ENCODE results near the gene CYP27B1.
A peak's percentile ranks its signal among the peaks of the same experiment; 100 is the strongest.

Gene CYP27B1

DNA sequence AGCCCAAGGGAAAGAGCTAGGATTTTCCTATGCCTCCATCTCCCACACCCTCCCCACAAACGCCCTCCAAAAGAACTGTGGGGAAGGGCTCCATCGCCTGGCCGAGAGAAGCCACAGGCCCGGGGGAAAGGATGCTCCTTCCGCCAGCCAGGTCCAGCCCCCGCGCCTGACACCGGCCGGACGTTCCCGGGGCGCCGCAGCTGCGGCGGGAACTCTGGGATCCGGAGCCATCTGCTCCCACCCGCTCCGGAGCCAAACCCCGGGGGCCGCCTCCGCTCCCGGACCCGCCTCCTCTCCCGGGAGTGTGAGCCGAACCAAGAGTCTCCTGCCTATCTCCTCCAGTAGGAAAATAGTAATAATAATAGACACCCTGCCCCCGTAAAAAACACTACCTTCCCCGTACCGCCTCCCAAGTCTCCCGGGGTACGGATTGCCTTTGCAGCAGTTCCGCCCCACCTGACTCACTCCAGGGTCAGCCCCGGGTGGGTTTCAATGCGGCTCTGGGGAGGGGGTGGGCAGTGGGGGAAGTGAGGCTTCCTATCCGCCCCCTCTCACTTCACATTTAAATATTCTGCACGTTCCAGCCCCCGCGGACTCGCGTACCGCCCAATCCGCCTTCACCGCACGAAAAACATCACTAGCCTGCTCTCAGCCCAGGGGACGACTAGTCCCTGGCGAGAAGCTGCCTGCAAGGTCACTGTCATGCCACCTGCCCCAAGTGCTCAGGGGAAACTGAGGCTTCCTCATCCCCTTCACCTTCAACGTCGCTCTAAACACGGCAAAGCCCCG is 30.7 kb downstream of the CYP27B1 start:
- no peak for DNase-seq (ENCODE audit: low spot score)

DNA sequence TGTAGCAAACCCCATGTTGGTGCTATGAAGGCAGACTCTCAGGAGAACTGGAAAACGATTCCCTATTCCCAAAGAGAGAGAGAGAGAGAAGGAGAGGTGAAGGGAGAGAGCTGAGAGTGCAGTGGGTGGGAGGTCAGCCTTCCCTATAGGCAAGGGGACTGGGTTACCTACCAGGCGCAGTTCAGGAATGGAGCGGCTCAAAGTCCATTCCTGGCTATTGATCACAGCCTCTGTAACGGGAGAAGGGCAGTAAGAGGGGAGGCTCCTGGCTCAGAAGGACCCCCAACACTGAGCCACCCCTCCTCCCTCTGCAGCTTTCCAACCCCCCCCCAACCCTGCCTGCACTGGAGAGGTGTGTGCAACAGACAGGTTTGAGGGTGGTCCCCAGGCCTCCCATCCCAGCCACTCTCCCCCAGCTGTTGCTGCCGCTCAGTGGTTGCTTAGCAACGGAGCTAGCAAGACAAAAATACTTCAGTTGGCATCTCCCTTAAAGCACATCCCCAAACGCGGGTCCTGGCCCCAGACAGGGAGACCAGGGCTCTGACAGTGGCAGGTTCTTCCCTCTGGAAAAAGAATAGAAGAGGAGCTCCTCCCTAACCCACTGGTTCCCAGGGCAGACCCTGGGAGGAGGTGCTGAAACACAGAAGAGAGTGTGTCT is 31.6 kb downstream of the CYP27B1 start:
- DNase-seq (ENCODE audit: low spot score), result no peak

DNA sequence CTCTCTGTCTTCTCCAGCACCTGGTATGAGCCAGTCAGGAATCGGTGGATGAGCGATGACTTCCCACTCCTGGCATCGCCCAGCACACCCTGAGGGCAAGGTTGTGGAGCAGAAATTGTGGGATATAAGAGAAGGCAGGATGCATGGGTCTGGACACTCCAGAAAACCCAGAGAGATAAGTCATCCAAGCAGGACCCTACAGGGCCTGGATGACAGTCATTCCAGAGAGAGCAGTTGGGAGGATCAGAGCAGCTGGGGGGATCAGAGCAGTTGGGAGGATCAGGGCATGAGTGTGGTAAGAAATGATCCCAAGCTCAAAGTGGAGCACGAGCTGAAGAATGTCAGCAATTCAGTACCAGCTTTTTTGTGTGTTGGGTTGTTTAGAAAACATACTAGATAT is 32.3 kb downstream of the CYP27B1 start:
- no peak for DNase-seq (ENCODE audit: low spot score)

DNA sequence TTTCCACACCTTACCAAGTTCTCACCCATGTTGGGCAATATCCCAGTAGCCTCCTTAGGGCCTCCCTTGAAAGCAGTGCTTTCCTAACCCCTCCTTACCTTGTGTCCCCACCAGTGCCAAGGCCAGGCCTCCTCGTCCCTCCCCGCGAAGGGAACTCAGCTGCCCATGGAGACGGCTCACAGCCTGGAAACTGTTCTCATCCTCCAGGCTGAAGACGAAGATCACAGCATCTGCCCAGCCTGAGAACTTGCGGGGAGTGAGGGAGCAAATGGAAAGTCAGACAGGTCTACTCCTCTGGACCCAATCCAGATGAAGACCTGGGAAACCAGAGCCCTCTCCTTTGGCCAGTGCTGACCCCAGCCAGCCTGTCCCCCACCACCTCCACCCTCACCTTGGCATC is 33.0 kb downstream of the CYP27B1 start:
- DNase-seq (ENCODE audit: low spot score), result no peak

DNA sequence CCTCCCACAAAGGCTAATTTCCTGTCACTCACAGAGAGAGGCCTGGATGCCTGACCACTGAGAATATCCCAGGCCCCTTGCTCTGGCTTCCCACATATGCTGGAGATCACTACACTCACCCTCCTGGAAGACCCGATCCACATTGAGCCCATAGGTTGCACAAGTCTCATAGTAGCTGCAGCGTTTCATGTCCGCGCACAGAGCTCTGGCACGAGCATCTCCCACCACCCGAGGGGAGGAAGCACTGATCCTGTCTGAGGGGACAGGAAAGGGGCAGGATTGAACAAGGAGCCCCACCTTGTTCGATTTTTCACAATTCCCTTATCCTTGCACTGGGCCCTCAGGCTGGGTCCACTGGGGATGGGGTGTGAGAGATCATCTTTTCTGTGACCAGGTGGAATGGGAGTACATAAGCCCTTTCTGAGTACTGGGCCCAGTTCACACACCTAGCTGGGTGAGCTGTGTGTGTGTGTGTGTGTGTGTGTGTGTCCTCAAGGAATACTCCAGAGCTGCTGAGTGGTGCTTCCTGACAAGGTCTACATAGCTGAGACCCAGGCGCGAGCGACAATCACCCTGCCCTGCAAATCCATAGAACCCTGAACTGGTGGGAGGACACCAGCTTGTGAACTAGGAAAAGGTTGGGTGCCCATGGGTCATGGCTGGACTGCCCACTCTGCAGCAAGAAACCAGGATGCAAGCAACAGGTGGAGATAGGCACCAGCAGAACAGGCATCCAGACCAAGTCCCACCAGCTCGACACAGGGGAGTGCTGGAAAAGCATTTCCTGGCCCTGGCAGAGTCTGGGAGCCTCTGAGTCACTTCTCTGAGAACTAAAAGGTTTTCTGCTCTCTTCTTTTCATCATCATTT is 33.9 kb downstream of the CYP27B1 start:
- DNase-seq (ENCODE audit: low spot score), result no peak

DNA sequence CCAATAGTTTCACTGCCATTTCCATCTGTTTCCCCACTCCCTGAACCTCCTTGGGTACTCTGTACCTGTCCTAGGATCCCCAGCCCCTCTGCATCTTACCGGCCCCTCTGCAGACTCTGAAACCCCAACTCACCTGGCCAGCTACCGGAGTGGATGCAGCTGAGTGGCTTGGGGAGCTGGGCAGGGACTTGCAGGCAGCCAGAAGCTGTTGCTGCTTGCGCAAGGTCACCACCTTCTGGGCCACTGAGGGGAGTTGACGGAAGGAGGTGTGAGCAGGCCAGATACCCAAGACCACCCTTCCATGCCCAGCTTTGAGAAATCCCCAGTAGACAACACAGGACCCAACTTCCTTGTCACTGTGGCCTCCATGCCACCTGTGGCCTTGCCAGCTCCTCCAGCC is 34.6 kb downstream of the CYP27B1 start:
- DNase-seq (ENCODE audit: low spot score), result no peak

DNA sequence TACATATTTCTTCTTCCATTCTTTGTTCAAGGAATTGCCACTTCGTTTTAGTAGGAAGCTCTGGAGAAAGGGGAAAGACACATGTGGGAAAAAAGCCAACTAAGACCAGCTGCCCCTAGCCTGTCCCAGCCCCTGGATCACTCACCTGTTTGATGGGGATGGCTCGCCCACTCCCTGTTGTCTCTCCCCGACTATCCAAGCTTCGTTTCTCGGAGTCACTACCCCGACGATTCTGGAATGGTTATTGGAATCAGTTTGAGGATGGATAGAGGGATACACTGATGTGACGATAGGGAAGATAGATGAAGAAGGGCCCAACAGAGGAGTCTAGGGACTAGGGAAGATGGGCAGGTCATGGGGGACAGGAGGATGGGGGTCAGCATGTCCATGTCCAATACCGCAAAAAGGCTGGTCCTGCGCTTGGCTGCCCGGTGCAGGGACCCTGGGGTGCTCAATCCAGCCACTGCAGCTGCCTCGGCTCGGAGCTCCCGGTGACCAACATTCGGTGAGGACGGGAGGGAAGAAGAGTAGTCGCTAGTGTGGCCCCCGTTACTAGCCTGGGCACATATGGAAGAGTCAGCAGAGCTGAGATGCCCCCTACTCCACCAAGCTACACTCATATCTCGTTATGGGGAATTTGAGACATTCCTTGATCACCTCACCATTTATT is 35.3 kb downstream of the CYP27B1 start:
- DNase-seq (ENCODE audit: low spot score), result no peak

DNA sequence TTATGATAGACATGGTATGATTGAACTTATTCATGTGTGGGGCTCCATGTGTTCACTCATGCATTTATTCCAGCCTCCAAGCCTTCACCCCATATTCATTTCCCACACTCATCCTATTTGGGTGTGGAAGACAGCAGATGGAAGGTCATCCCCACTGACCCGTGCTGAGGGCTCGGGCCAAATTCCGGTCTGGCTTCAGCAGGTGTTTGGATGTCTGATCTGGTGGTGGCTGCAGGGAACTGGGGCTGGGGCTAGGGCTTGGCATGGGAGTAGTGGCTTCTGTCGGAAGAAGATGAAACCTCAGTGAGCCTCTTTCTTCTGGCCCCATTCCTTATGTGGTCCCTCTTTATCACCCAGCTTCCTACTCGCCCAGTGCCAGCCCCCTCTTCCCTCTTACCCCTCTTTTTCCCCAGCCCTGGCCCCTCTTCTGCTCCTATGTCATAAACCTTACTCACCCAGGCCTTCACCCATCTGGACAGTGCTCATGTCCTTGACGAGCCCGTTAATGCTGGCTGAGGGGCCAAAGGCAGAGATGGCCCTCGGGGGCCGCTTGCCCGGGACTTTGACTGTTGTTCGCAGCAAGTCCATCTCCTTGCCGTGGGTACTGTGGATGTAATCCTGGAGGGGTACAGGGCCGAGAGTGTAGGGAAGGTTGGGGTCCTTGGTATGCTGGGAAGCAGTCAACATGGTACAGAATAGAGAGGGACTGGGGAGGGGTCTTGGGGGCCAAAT is 36.4 kb downstream of the CYP27B1 start:
- DNase-seq (ENCODE audit: low spot score), result no peak

DNA sequence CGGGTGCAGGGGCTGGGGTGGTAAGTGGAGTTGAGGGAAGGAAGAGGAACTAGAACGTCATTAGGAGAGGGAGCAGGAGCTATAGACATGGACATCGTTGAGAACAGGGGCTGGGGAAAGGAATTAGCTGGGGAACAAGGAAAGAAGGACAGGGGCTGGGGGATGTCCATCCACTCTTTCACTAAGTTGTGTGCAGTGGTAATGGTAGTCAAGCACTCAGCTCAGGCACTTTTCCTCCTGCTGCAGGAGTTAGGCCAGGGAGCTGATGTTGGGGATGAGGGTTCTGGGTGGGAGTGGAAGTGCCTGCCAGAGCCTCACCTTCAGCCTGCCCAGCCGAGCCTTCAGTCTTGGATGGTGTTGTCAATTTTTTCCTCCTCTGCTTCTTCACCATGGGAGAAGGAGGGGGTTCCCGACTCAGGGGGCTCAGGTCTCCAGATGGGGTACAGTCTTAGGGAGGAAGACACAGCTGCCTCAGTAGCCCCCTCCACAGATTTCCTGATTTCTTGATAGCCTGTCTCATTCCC is 37.5 kb downstream of the CYP27B1 start:
- no peak for DNase-seq (ENCODE audit: low spot score)

DNA sequence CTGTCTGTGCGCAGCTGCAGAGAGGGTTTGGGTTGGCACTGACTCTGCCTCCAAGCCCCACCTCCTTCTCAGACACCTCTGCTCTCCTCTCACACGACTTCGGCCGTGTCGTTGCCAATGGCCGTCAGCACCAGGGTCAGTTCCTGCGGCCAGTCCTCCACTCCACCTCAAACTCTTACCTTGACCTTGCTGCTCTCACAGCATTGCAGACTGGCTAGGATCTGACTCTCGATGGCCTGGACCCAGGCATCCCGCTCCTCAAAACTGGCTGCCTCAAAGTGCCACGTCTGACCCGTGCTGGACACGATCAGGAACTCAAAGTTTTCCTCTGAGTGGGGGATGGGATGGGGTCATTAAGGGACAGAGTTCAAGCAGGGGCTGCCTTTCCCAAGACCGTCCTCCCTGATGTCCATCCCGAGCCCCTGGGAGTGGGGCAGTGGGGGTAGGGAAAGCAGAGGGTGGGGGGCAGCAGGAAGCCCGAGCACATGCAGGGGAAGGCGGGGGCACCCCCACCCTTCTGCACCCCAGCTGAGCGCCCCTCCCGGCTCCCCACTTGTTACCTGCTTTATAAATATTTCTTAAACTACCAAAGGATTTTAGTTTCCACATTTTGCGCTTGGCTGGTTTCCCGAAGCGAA is 39.0 kb downstream of the CYP27B1 start:
- DNase-seq (ENCODE audit: low spot score), result peak; percentile 45

DNA sequence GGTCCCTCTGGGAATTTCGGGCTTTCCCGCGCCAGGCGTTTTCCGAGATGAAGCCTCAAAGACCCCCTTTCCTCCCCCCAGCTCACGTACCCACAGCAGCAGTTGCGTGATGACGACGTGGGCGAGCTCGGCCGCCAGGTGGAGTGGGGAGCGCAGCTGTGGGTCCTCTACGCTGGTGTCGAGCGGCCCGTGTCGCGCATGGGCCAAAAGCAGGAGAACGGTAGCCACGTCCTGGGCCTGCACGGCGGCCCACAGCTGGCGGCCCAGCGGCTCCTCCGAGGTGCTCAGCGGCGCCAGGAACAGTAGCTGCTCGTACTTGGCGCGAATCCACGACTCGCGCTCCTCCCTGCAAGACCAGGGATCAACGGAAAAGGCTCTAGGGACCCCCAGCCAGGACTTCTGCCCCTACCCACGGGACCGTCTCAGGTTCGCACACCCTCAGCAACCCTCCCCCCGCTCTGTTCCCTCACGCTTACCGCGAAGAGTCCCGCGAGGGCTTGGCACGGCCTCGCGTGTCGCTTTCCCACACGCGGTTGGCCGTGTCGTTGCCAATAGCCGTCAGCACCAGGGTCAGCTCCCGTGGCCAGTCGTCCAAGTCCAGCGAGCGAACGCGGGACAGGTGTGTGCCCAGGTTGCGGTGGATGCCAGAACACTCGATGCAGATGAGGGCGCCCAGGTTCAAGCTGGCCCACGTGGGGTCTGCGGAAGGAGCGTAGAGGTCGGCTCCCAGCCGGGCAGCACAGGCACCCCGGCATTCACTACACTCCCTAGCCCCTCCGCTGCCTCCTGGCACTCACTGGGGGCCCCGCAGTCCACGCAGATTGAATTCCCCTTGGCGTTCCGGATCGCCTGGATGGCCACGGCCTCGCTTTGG is 39.8 kb downstream of the CYP27B1 start:
- peak; percentile 19 for DNase-seq (ENCODE audit: low spot score)

DNA sequence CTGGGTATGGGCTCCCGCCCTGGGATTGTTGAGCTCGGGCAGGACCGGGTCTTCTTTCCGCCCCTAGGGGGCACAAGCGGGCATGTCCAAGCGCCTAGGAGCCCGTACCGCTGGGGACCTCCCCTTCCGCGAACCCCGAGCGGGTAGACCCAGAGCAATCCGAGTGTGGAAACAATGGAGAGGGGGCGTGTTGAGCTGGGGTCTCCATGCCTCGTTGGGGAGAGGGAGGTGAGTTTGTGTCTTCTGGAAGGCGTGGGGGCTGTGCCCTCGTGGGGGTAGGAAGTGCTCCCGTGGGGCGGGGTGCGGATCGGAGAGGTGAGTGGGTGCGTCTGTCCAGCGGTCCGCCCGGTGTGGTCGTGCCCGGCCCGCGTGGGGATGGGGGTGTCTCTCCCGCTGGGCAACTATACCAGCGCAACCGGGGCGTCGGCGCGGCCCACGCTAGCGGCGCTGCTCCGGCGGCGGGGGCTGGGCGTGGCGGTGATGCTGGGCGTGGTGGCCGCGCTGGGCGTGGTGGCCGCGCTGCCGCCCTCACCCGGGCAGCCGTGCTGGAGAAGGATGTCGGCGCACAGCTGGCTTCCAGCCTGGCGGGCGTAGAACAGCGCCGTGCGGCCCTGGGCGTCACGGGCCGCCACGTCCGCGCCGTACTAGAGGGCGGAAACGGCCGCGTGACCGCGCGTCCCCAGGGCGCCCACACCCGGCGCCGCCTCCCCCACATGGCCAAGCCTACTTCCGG is 40.6 kb downstream of the CYP27B1 start:
- DNase-seq (ENCODE audit: low spot score), result peak; percentile 75

DNA sequence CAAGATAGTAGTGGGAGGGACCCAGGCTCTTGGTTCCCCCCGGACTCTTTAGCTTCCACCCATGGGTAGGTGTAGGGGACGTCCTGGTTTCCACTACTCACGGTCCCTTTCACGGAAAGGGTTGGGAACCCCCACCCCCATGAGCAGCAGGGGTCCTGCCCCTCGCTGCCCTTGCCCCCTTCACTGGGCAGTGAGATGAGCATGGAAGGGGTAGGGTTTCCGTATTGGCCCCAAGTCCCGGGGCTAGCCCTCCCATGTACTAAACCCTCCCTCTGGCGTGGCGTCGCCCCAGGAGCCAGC is 41.1 kb downstream of the CYP27B1 start:
- DNase-seq (ENCODE audit: low spot score), result no peak

DNA sequence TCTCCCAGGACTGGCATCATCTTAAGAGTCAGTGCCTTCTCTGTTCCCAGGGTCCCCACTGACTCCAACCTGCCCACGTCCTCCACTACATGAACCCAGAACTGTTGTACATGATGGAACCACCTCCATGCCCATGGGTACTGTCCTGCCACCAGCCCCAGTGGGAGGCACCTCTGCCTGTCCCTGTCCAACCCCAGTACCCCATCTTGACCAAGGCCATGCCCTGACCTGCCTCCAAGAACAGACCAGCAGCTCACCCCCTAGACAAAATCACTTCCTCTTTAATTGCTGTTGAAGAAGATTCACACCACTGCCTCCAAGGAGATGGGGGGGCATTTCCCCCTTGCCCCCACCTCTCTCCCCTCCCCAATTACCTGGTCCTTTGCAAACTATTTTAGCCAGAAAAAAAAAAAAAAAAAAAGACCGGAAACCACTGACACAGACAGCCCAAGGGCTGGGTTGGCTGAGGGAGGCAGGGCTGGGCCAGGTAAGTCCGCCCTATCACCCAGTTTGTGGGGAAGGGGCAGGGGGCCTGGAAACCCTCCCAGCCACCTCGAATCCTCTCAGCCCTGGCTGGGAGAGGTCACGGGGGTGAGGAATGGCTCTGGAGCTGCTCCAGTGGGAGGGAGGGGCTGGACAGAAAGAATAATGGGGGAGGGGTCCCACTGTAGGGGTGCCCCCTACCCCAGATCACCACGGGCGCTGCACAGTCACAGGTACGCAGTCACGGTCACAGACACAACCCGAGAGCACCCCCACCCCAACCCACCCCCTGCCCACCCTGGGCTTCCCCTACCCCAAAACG is 41.7 kb downstream of the CYP27B1 start:
- no peak for DNase-seq (ENCODE audit: low spot score)

DNA sequence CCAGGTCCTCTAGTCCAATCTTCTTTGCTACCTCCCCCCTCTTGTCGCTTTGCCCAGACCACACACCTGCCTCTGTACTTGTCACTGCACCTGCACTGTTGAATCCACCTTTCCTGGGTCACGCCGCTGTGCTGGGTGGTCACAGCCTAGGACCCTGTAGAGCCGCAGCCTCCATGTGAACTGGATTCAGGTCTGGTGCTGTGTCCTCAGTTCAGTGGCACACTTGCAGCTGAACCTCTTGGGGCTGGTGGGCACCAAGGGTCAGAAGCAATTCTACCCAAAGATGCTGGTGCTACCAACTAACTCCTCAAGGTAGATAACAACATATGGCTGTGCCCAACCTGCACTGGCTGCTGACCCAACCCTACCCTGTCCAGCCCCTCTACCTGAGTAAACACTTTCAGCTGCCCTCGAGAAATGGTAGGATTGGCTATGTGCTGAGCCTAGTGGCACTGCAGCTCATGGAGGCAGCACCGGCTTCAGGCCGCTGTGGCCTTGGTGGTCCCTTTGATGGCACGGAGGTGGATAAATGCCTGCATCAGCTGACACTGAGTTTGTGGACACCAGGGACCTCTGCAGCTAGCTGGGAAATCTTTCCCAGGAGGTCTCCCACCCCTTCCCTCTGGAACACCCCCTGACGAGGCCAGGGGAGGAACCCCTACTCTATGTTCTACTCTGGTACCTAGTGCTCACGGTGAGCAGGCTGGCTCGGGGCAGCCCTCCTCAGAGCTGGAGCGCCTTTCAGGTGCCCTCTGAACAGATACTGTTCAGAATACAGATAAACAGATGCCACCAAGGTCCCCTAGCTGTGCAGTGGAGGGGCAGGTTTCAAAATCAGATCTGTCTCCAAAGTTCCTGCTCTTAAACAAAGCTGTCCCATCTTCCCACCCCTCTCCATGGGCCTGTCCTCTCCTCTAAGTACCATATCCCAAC is 42.6 kb downstream of the CYP27B1 start:
- no peak for DNase-seq (ENCODE audit: low spot score)

DNA sequence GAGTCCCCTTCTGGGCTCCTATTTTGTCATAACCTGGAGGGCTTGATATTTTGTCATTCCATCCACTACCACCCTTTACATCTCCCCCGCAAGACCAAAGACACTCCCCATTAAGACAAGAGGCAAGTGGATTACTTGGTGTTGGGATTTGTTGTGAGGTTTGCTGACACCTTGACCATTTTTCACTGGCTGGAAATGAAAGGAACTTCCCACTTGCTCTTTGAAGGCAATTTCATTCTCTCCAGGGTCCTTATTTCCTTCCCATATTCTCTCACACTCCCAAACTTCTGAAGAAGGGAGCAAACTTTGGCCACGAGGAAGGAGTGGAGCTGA is 43.3 kb downstream of the CYP27B1 start:
- no peak for DNase-seq (ENCODE audit: low spot score)
